HEK293 (cell line): Measurements from ENCODE around the gene ZNF211.

Experiments used
- GLIS1 ChIP-seq: fragments of 450-650 bp; formaldehyde crosslinking; IDR thresholded peaks from 2 replicates; pipeline ENCODE4 v1.5.1; 2016; ENCODE audit warnings: missing biosample characterization, missing genetic modification characterization
- HOXC10 ChIP-seq: sonication (generic); formaldehyde crosslinking; IDR thresholded peaks from 2 replicates; pipeline ENCODE4 v1.8.1; 2023; ENCODE audit warnings: mild to moderate bottlenecking, missing genetic modification reagents
- KLF1 ChIP-seq: fragments of 450-650 bp; formaldehyde crosslinking; IDR thresholded peaks from 2 replicates; pipeline ENCODE4 v1.5.1; 2016; ENCODE audit warnings: missing biosample characterization, missing genetic modification characterization
- KLF7 ChIP-seq: fragments of 450-650 bp; formaldehyde crosslinking; IDR thresholded peaks from 2 replicates; pipeline ENCODE4 v1.5.1; 2016; ENCODE audit warnings: missing biosample characterization, missing genetic modification characterization, borderline replicate concordance
- PRDM6 ChIP-seq: fragments of 450-650 bp; formaldehyde crosslinking; IDR thresholded peaks from 2 replicates; pipeline ENCODE4 v1.5.1; 2017; ENCODE audit warnings: missing biosample characterization, missing genetic modification characterization
- SP7 ChIP-seq: fragments of 450-650 bp; formaldehyde crosslinking; IDR thresholded peaks from 2 replicates; pipeline ENCODE4 v1.5.1; 2016; ENCODE audit warnings: missing biosample characterization, missing genetic modification characterization
- YY1 ChIP-seq: fragments of 450-650 bp; formaldehyde crosslinking; IDR thresholded peaks from 2 replicates; pipeline ENCODE4 v1.5.1; 2018; ENCODE audit warnings: missing biosample characterization, missing genetic modification characterization
- YY2 ChIP-seq: fragments of 450-650 bp; formaldehyde crosslinking; IDR thresholded peaks from 2 replicates; pipeline ENCODE4 v1.5.1; 2016; ENCODE audit warnings: missing biosample characterization, missing genetic modification characterization
- ZBTB7A ChIP-seq: fragments of 450-650 bp; formaldehyde crosslinking; IDR thresholded peaks from 2 replicates; pipeline ENCODE4 v1.5.1; 2016; ENCODE audit warnings: low read depth, missing biosample characterization, missing genetic modification characterization
- ZBTB8A ChIP-seq: fragments of 450-650 bp; formaldehyde crosslinking; IDR thresholded peaks from 2 replicates; pipeline ENCODE4 v1.5.1; 2016; ENCODE audit warnings: missing biosample characterization, missing genetic modification characterization
- ZNF10 ChIP-seq: fragments of 450-650 bp; formaldehyde crosslinking; IDR thresholded peaks from 2 replicates; pipeline ENCODE4 v1.5.1; 2017; ENCODE audit warnings: missing biosample characterization, missing genetic modification characterization
- ZNF112 ChIP-seq: fragments of 450-650 bp; formaldehyde crosslinking; IDR thresholded peaks from 2 replicates; pipeline ENCODE4 v1.5.0; 2017; ENCODE audit warnings: missing biosample characterization, missing genetic modification characterization
- ZNF148 ChIP-seq: fragments of 450-650 bp; formaldehyde crosslinking; IDR thresholded peaks from 2 replicates; pipeline ENCODE4 v1.5.0; 2017; ENCODE audit warnings: missing biosample characterization, missing genetic modification characterization, borderline replicate concordance
- ZNF19 ChIP-seq: fragments of 450-650 bp; formaldehyde crosslinking; IDR thresholded peaks from 2 replicates; pipeline ENCODE4; 2016; ENCODE audit warnings: missing biosample characterization, missing genetic modification characterization, low read depth
- ZNF335 ChIP-seq: fragments of 450-650 bp; formaldehyde crosslinking; conservative IDR thresholded peaks from 2 replicates; pipeline ENCODE4 v1.5.1; 2016; ENCODE audit warnings: missing biosample characterization, missing genetic modification characterization
- ZNF560 ChIP-seq: fragments of 450-650 bp; formaldehyde crosslinking; IDR thresholded peaks from 2 replicates; pipeline ENCODE4 v1.5.1; 2017; ENCODE audit warnings: missing biosample characterization, missing genetic modification characterization, borderline replicate concordance
- ZNF561 ChIP-seq: fragments of 450-650 bp; IDR thresholded peaks from 2 replicates; pipeline ENCODE4 v1.5.1; 2018; ENCODE audit warnings: missing biosample characterization, missing genetic modification characterization, borderline replicate concordance
- ZSCAN30 ChIP-seq: fragments of 450-650 bp; IDR thresholded peaks from 2 replicates; pipeline ENCODE4 v1.5.1; 2018; ENCODE audit warnings: missing biosample characterization, mild to moderate bottlenecking, missing genetic modification characterization, moderate library complexity
- ZXDB ChIP-seq: fragments of 450-650 bp; formaldehyde crosslinking; IDR thresholded peaks from 2 replicates; pipeline ENCODE4 v1.5.1; 2016; ENCODE audit warnings: missing biosample characterization, missing genetic modification characterization
- TF ChIP-seq, protein P1 (sequence below): fragments of 450-650 bp; formaldehyde crosslinking; IDR thresholded peaks from 2 replicates; pipeline ENCODE4 v1.5.1; 2016; ENCODE audit warnings: missing biosample characterization, missing genetic modification characterization
- TF ChIP-seq, protein P2 (sequence below): fragments of 450-650 bp; formaldehyde crosslinking; IDR thresholded peaks from 2 replicates; pipeline ENCODE4 v1.5.1; 2016; ENCODE audit warnings: missing biosample characterization, missing genetic modification characterization, low read depth
- TF ChIP-seq, protein P3 (sequence below): fragments of 450-650 bp; formaldehyde crosslinking; IDR thresholded peaks from 2 replicates; pipeline ENCODE4 v1.5.1; 2016; ENCODE audit warnings: missing biosample characterization, missing genetic modification characterization
- TF ChIP-seq, protein P4 (sequence below): fragments of 450-650 bp; formaldehyde crosslinking; conservative IDR thresholded peaks from 2 replicates; pipeline ENCODE4 v1.5.1; 2016; ENCODE audit warnings: low read depth, missing biosample characterization, missing genetic modification characterization

Gene ZNF211

GRCh38 chr19:57613941-57614743 is 18.8 kb upstream of the ZNF211 start, which contains the start of gene ZNF134 (continued):
- TF ChIP-seq, protein P1, sequence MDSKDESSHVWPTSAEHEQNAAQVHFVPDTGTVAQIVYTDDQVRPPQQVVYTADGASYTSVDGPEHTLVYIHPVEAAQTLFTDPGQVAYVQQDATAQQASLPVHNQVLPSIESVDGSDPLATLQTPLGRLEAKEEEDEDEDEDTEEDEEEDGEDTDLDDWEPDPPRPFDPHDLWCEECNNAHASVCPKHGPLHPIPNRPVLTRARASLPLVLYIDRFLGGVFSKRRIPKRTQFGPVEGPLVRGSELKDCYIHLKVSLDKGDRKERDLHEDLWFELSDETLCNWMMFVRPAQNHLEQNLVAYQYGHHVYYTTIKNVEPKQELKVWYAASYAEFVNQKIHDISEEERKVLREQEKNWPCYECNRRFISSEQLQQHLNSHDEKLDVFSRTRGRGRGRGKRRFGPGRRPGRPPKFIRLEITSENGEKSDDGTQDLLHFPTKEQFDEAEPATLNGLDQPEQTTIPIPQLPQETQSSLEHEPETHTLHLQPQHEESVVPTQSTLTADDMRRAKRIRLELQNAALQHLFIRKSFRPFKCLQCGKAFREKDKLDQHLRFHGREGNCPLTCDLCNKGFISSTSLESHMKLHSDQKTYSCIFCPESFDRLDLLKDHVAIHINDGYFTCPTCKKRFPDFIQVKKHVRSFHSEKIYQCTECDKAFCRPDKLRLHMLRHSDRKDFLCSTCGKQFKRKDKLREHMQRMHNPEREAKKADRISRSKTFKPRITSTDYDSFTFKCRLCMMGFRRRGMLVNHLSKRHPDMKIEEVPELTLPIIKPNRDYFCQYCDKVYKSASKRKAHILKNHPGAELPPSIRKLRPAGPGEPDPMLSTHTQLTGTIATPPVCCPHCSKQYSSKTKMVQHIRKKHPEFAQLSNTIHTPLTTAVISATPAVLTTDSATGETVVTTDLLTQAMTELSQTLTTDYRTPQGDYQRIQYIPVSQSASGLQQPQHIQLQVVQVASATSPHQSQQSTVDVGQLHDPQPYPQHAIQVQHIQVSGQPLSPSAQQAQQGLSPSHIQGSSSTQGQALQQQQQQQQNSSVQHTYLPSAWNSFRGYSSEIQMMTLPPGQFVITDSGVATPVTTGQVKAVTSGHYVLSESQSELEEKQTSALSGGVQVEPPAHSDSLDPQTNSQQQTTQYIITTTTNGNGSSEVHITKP (tag by site-specific recombination): peak; percentile 86
- TF ChIP-seq, protein P2, sequence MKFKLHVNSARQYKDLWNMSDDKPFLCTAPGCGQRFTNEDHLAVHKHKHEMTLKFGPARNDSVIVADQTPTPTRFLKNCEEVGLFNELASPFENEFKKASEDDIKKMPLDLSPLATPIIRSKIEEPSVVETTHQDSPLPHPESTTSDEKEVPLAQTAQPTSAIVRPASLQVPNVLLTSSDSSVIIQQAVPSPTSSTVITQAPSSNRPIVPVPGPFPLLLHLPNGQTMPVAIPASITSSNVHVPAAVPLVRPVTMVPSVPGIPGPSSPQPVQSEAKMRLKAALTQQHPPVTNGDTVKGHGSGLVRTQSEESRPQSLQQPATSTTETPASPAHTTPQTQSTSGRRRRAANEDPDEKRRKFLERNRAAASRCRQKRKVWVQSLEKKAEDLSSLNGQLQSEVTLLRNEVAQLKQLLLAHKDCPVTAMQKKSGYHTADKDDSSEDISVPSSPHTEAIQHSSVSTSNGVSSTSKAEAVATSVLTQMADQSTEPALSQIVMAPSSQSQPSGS: no peak
- TF ChIP-seq ZNF19 (no peak), ZNF148 (tag by site-specific recombination) (no peak), SP7 (0 out of 2 replicates have a peak, but pooled peaks have one; percentile 27), YY1 (peak; percentile 80), KLF7 (tag by site-specific recombination) (peak; percentile 57; the same call in 1 of the 2 replicates), ZNF335 (tag by site-specific recombination) (peak; percentile 83), ZNF561 (tag by site-specific recombination) (peak; percentile 47; the same call in 1 of the 2 replicates), ZSCAN30 (tag by site-specific recombination) (peak; percentile 37; the same call in 1 of the 2 replicates), PRDM6 (tag by site-specific recombination) (no peak), GLIS1 (tag by site-specific recombination) (0 out of 2 replicates have a peak, but pooled peaks have one; percentile 29), ZNF112 (tag by site-specific recombination) (no peak), ZBTB8A (tag by site-specific recombination) (peak; percentile 30), KLF1 (tag by site-specific recombination) (peak; percentile 38; the same call in 1 of the 2 replicates), ZNF10 (tag by site-specific recombination) (peak; percentile 27; the same call in 1 of the 2 replicates), ZXDB (tag by site-specific recombination) (peak; percentile 70), HOXC10 (CRISPR knock-in tag) (peak; percentile 96), ZNF560 (0 out of 2 replicates have a peak, but pooled peaks have one; percentile 1), YY2 (tag by site-specific recombination) (peak; percentile 67), ZBTB7A (tag by site-specific recombination) (0 out of 2 replicates have a peak, but pooled peaks have one; percentile 51)
- TF ChIP-seq, protein P3, sequence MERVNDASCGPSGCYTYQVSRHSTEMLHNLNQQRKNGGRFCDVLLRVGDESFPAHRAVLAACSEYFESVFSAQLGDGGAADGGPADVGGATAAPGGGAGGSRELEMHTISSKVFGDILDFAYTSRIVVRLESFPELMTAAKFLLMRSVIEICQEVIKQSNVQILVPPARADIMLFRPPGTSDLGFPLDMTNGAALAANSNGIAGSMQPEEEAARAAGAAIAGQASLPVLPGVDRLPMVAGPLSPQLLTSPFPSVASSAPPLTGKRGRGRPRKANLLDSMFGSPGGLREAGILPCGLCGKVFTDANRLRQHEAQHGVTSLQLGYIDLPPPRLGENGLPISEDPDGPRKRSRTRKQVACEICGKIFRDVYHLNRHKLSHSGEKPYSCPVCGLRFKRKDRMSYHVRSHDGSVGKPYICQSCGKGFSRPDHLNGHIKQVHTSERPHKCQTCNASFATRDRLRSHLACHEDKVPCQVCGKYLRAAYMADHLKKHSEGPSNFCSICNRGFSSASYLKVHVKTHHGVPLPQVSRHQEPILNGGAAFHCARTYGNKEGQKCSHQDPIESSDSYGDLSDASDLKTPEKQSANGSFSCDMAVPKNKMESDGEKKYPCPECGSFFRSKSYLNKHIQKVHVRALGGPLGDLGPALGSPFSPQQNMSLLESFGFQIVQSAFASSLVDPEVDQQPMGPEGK (tag by site-specific recombination): 0 out of 2 replicates have a peak, but pooled peaks have one; percentile 22
- TF ChIP-seq, protein P4, sequence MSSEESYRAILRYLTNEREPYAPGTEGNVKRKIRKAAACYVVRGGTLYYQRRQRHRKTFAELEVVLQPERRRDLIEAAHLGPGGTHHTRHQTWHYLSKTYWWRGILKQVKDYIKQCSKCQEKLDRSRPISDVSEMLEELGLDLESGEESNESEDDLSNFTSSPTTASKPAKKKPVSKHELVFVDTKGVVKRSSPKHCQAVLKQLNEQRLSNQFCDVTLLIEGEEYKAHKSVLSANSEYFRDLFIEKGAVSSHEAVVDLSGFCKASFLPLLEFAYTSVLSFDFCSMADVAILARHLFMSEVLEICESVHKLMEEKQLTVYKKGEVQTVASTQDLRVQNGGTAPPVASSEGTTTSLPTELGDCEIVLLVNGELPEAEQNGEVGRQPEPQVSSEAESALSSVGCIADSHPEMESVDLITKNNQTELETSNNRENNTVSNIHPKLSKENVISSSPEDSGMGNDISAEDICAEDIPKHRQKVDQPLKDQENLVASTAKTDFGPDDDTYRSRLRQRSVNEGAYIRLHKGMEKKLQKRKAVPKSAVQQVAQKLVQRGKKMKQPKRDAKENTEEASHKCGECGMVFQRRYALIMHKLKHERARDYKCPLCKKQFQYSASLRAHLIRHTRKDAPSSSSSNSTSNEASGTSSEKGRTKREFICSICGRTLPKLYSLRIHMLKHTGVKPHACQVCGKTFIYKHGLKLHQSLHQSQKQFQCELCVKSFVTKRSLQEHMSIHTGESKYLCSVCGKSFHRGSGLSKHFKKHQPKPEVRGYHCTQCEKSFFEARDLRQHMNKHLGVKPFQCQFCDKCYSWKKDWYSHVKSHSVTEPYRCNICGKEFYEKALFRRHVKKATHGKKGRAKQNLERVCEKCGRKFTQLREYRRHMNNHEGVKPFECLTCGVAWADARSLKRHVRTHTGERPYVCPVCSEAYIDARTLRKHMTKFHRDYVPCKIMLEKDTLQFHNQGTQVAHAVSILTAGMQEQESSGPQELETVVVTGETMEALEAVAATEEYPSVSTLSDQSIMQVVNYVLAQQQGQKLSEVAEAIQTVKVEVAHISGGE (tag by site-specific recombination): peak; percentile 83
